ENCODE measurements around the gene CHSY1.

GRCh38 chr15:101158166-101159095, 93.4 kb downstream of the CHSY1 start:
- TF ChIP-seq TAF1 (IDR thresholded peaks at IDR 0.05; ENCODE audit: low read depth) (no peak), TEAD4 (IDR thresholded peaks at IDR 0.05) (no peak), YY1 (IDR thresholded peaks at IDR 0.05; ENCODE audit: low read depth) (no peak), EGR1 (IDR thresholded peaks at IDR 0.05) (no peak), REST (IDR thresholded peaks at IDR 0.05; ENCODE audit: low read depth) (no peak), USF1 (IDR thresholded peaks at IDR 0.05) (no peak), EP300 (IDR thresholded peaks at IDR 0.05; ENCODE audit: borderline replicate concordance) (no peak), CREB1 (IDR thresholded peaks at IDR 0.05; ENCODE audit: low read depth) (no peak), ZBTB7A (IDR thresholded peaks at IDR 0.05; ENCODE audit: low read depth) (no peak), RAD21 (IDR thresholded peaks at IDR 0.05; ENCODE audit: low read depth) (no peak), TCF12 (IDR thresholded peaks at IDR 0.05; ENCODE audit: low read depth) (no peak), CEBPB (IDR thresholded peaks at IDR 0.05) (no peak)
- TF ChIP-seq, protein P1, sequence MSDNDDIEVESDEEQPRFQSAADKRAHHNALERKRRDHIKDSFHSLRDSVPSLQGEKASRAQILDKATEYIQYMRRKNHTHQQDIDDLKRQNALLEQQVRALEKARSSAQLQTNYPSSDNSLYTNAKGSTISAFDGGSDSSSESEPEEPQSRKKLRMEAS (IDR thresholded peaks at IDR 0.05) = no peak

Measured in Ishikawa (cell line).